Tibial artery (tissue), 4 donors: ENCODE results near the gene TOM1L2.

ENCODE experiments used
- DNase-seq, 2 donors: peaks; one replicate each; pipeline ENCODE4 v3.0.0-alpha.2; 2019
- H3K27ac ChIP-seq, 2 donors: fragments of 200-600 bp; sonication (generic) in 1 of 2; 1 replicate in 1 of 2; 2 replicates in 1 of 2; pipeline ENCODE4 v1.5.1; 2018 to 2019; ENCODE audit warnings: mild to moderate bottlenecking in 1 of 2
- H3K27me3 ChIP-seq, 2 donors: fragments of 200-600 bp; sonication (generic) in 1 of 2; one replicate each; pipeline versions ENCODE4 v1.5.1 to v1.6.0; 2016 to 2019
- H3K36me3 ChIP-seq, 3 donors: fragments of 200-600 bp; sonication (generic) in 2 of 3; one replicate each; pipeline ENCODE4 v1.5.1; 2016 to 2019; ENCODE audit warnings: mild to moderate bottlenecking in 2 of 3
- H3K4me1 ChIP-seq, 4 donors: fragments of 200-600 bp; sonication (generic) in 2 of 4; 1 replicate in 3 of 4; 2 replicates in 1 of 4; pipeline ENCODE4 v1.5.1; 2016 to 2019
- H3K4me3 ChIP-seq, 2 donors: fragments of 200-600 bp; sonication (generic) in 1 of 2; 1 replicate in 1 of 2; 2 replicates in 1 of 2; pipeline ENCODE4 v1.5.1; 2018 to 2019; ENCODE audit warnings: mild to moderate bottlenecking in 2 of 2
- H3K9me3 ChIP-seq, 3 donors: fragments of 200-600 bp; sonication (generic) in 1 of 3; one replicate each; pipeline ENCODE4 v1.5.1; 2016 to 2019
- CTCF ChIP-seq, 2 experiments: fragments of 200-600 bp in 1 of 2; fragments of 450-650 bp in 1 of 2; IDR thresholded peaks; one replicate each; pipeline ENCODE4 v1.5.1; 2017 to 2019; ENCODE audit warnings: antibody characterized with exemption in 2 of 2, mild to moderate bottlenecking in 1 of 2, moderate library complexity in 1 of 2
- intact Hi-C: fragments of 100-400 bp; cut with DNase I; formaldehyde crosslinking; loops from one replicate; pipeline ENCODE4 v1.15.0; 2023; ENCODE audit warnings: low total_unique reads

TOM1L2 gene

DNA sequence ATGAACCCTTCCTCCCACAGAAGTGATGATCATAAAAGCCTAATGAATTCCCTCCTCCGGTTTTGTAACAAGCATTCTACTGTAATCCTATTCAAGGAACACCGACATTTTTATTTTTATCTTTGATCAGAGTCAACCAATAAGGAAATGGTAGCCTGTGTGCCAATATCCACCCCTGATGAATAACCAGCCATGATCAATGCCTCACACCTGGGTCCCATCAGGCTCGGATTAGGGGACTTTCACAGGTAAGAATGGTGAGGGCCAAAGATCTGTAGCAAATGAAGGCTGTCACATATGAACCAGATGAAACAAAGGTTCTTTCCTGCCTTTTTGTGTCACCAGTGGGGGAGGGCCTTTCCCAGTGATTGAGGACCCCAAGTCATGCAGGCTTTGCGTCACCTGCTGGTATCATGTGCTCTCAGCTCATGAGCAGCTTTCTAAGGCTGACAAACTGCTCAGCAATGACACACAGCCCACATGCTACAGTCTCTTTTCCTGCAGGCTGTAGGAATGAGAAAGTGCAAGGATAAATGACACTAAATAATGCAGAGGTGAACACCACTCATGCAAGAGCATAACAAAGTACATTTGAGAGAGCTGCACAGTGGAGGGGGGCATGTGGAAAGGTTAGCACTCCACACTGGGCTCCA is 34.9 kb downstream of the TOM1L2 start:
- no peak for DNase-seq
- Histone ChIP-seq H3K27ac (no peak overlapping the region), H3K27me3 (no peaks in the 10 kb centered on the region), H3K9me3 (no peaks in the 10 kb centered on the region), H3K36me3 (no peaks in the 10 kb centered on the region), H3K4me1 (peaks cover 0 to 52% (median 36%) of the 10 kb centered on the region in 4 donors), H3K4me3 (no peak overlapping the region)
- no peak for TF ChIP-seq CTCF (IDR thresholded peaks at IDR 0.05)
- intact Hi-C loops, result no loop called here

DNA sequence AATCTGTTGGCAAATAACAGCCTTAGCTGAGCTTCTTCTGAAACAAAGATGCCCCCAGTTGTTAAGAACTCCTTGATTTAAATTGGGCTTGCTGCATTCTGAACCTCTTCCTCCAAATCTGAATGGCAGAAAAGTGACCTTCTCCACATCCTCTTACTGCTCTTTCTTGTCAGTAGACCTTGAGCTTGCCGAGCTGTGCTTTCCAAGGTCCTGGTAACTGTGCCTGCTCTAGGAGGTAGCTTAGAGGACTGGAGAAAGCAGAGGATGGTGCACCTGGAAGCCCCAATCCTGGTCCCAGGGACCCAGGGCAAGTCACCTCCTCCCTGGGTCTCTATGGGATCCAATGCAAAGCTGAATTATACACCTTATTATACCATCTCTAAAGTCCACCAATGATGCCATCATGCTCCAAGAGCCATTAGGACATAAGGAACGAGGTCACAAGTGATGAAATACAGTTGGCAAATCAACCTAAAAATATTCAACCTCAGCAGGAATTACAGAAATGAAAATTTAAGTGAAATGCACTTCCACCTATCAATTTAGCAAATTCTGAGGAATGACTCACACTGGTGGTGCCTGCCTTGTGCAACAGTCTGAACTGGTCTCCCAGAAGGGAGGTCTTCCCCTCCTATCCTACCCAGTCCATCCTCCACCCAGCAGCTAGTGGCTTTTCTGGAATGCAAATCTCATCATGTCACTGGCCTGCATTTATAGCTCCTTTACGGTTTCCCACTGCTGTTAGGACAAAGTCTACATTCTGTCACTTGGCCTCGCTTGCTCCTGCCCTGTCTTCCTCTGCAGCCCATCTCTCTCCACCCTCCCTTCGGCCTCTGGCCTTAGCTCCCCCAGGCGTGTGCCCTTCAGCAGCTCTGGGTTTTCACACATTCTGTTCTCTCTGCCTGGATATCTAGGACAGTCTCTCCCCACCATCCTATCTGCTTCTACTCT is 36.6 kb downstream of the TOM1L2 start:
- intact Hi-C loops, result no loop called here
- no peak for TF ChIP-seq CTCF (IDR thresholded peaks at IDR 0.05)
- DNase-seq, result peak; percentile 71 to 73

DNA sequence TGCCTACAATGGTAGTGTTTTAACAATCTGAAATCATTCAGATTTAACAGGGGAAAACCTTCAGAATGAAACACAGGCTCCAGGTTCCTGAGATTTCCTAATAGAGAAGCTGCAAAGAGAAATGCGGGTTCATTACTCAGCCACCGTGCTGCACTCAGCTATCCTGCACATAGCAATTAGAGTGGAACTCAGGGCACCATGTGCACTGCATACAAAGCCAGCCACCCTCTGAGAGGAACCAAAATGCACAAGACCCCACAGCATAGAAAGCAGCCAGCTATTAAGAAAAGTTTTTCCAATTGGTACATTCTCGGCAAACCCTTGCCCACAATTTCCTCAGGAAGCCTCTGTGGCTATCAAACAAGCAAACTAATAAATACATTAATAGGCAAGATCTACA is 37.4 kb downstream of the TOM1L2 start:
- Histone ChIP-seq H3K27me3 (no peaks in the 10 kb centered on the region), H3K36me3 (no peaks in the 10 kb centered on the region), H3K4me3 (no peak overlapping the region), H3K27ac (no peak overlapping the region), H3K9me3 (no peaks in the 10 kb centered on the region), H3K4me1 (peaks cover 0 to 46% (median 28%) of the 10 kb centered on the region in 4 donors)
- intact Hi-C loops, result no loop called here
- no peak for TF ChIP-seq CTCF (IDR thresholded peaks at IDR 0.05)
- DNase-seq, result no peak

More for the DNA sequence above, 36.6 kb downstream of the TOM1L2 start:
- no peaks in the 10 kb centered on the region for H3K36me3 ChIP-seq
- no peak overlapping the region for H3K27ac ChIP-seq
- H3K4me1 ChIP-seq, result peaks cover 0 to 46% (median 26%) of the 10 kb centered on the region in 4 donors
- H3K4me3 ChIP-seq, result no peak overlapping the region
- no peaks in the 10 kb centered on the region for H3K27me3 ChIP-seq
- no peaks in the 10 kb centered on the region for H3K9me3 ChIP-seq

DNA sequence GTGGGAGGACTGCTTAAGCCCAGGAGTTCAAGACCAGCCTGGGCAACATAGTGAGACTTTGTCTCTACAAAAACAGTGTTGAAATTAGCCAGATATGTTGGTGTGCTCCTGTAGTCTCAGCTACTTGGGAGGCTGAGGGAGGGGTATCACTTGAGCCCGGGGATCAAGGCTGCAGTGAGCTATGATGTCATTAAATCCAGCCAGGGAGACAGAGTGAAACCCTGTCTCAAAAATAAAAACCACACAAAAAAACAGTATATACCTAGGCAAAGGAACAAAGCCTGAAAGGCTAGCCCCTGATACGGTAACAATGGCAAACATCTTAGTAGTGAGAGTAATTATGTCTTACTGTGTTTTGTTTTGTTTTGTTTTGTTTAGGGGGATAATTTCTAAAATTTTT is 38.0 kb downstream of the TOM1L2 start:
- no peak for TF ChIP-seq CTCF (IDR thresholded peaks at IDR 0.05)
- intact Hi-C loops, result no loop called here
- no peak for DNase-seq
- no peaks in the 10 kb centered on the region for H3K27me3 ChIP-seq
- no peak overlapping the region for H3K27ac ChIP-seq
- peaks cover 0 to 50% (median 34%) of the 10 kb centered on the region in 4 donors for H3K4me1 ChIP-seq
- H3K4me3 ChIP-seq, result no peak overlapping the region
- no peaks in the 10 kb centered on the region for H3K9me3 ChIP-seq
- H3K36me3 ChIP-seq, result no peaks in the 10 kb centered on the region

- H3K27me3 ChIP-seq, result no peaks in the 10 kb centered on the region
- no peak for DNase-seq
- H3K4me1 ChIP-seq, result peaks cover 0 to 54% (median 37%) of the 10 kb centered on the region in 4 donors
- H3K27ac ChIP-seq, result no peak overlapping the region
- no peak for TF ChIP-seq CTCF (IDR thresholded peaks at IDR 0.05)
- intact Hi-C loops, result no loop called here
- no peaks in the 10 kb centered on the region for H3K36me3 ChIP-seq
- no peaks in the 10 kb centered on the region for H3K9me3 ChIP-seq
- no peak overlapping the region for H3K4me3 ChIP-seq
These were observed 38.4 kb downstream of the TOM1L2 start for GRCh38 chr17:17933775-17934174.
